DMS79 treated with DMSO at 0.1 percent for 48 hours (cell line): ENCODE data around the gene PTPRR.

Experiments
- DNase-seq: peaks from one replicate; lab custom pipeline; 2025; lab: John Stamatoyannopoulos, UW

The PTPRR gene

GRCh38 chr12:70910666-70911065 lies 9.9 kb downstream of the PTPRR start:
- DNase-seq: no peak

- no peak for DNase-seq
Observed at GRCh38 chr12:70908978-70909377, 11.6 kb downstream of the PTPRR start.

GRCh38 chr12:70907412-70907811 lies 13.1 kb downstream of the PTPRR start:
- DNase-seq: no peak

GRCh38 chr12:70895956-70896355 lies 24.6 kb downstream of the PTPRR start:
- no peak for DNase-seq

GRCh38 chr12:70892593-70892992 lies 27.9 kb downstream of the PTPRR start:
- DNase-seq: no peak

GRCh38 chr12:70890895-70891832 lies 29.4 kb downstream of the PTPRR start:
- DNase-seq: no peak

GRCh38 chr12:70885956-70886355 lies 34.6 kb downstream of the PTPRR start:
- no peak for DNase-seq

- DNase-seq: no peak
Observed at GRCh38 chr12:70883855-70884254, 36.7 kb downstream of the PTPRR start.

- no peak for DNase-seq
Observed at GRCh38 chr12:70880744-70881143, 39.8 kb downstream of the PTPRR start.

- no peak for DNase-seq
Observed at GRCh38 chr12:70876952-70877351, 43.6 kb downstream of the PTPRR start.

- no peak for DNase-seq
Observed at GRCh38 chr12:70875628-70876027, 44.9 kb downstream of the PTPRR start.

GRCh38 chr12:70854881-70855568 lies 65.5 kb downstream of the PTPRR start:
- no peak for DNase-seq

GRCh38 chr12:70854138-70854537 lies 66.4 kb downstream of the PTPRR start:
- DNase-seq: no peak

- DNase-seq: no peak
Observed at GRCh38 chr12:70853326-70853725, 67.2 kb downstream of the PTPRR start.

GRCh38 chr12:70852416-70853150 lies 68.0 kb downstream of the PTPRR start:
- no peak for DNase-seq

GRCh38 chr12:70849265-70849960 lies 71.1 kb downstream of the PTPRR start:
- DNase-seq: no peak

GRCh38 chr12:70847871-70848270 lies 72.7 kb downstream of the PTPRR start:
- no peak for DNase-seq

GRCh38 chr12:70845268-70845667 lies 75.3 kb downstream of the PTPRR start:
- DNase-seq: no peak

- no peak for DNase-seq
Observed at GRCh38 chr12:70843363-70843762, 77.2 kb downstream of the PTPRR start.

GRCh38 chr12:70842942-70843341 lies 77.6 kb downstream of the PTPRR start:
- no peak for DNase-seq

- DNase-seq: no peak
Observed at GRCh38 chr12:70842136-70842535, 78.4 kb downstream of the PTPRR start.
